OCI-LY7 (cell line): Measurements from ENCODE around the gene ATP6AP1.
A peak's percentile ranks its signal among the peaks of the same experiment; 100 is the strongest.

ENCODE experiments used
- CTCF ChIP-seq: fragments of 200-600 bp; sonication (generic); conservative IDR thresholded peaks from 2 replicates; pipeline ENCODE4 v1.5.1; 2014; ENCODE audit warnings: mild to moderate bottlenecking, antibody characterized with exemption, low read length, moderate library complexity, mixed read lengths
- EZH2phosphoT487 ChIP-seq: fragments of 200-600 bp; sonication (generic); IDR thresholded peaks from 2 replicates; pipeline ENCODE4 v1.6.1; 2018; ENCODE audit warnings: low read depth, borderline replicate concordance, mild to moderate bottlenecking, mixed run types, antibody characterized with exemption, low read length, moderate library complexity, mixed read lengths

- TF ChIP-seq CTCF (peak; percentile 33; the same call in 1 of the 2 replicates), EZH2phosphoT487 (no peak)
Observed at GRCh38 chrX:154384284-154384892, 44.1 kb upstream of the ATP6AP1 start.
